ENCODE measurements around the gene ELMO1.
A peak's percentile ranks its signal among the peaks of the same experiment; 100 is the strongest.

GRCh38 chr7:37352974-37353948, 95.4 kb downstream of the ELMO1 start:
- TF ChIP-seq CEBPB (IDR thresholded peaks at IDR 0.05; ENCODE audit: borderline replicate concordance in 1 of 2, low read depth in 2 of 2, low read length in 2 of 2) (no peak), SIN3A (IDR thresholded peaks at IDR 0.05; ENCODE audit: low read depth, low read length) (no peak), SMAD1 (IDR thresholded peaks at IDR 0.05; ENCODE audit: low read depth, partially characterized antibody) (no peak), ATF7 (IDR thresholded peaks at IDR 0.05; ENCODE audit: low read depth) (no peak), CTCF (IDR thresholded peaks at IDR 0.05 in 2 of 3, conservative IDR thresholded peaks at IDR 0.05 in 1 of 3; ENCODE audit: control insufficient read depth in 2 of 3, extremely low read depth in 1 of 3, insufficient read depth in 1 of 3, low read depth in 3 of 3, low read length in 3 of 3) (peak; percentile 94 to 98 (median 97)), HCFC1 (IDR thresholded peaks at IDR 0.05; ENCODE audit: low read length) (no peak), POLR2A (IDR thresholded peaks at IDR 0.05; ENCODE audit: low read depth, low read length) (no peak), NR2C2 (IDR thresholded peaks at IDR 0.05; ENCODE audit: borderline replicate concordance, control insufficient read depth, insufficient read length, low read depth) (no peak)

Data from GM12878 (cell line).